VCaP (cell line): ENCODE results near the gene KCNT2.

Experiments used
- H3K27ac ChIP-seq: fragments of 450-650 bp; 2 replicates; pipeline ENCODE4 v1.5.1; 2017
- CTCF ChIP-seq: fragments of 450-650 bp; conservative IDR thresholded peaks from 2 replicates; pipeline ENCODE4 v1.5.1; 2017; ENCODE audit warnings: mild to moderate bottlenecking, moderate library complexity

Gene KCNT2

GRCh38 chr1:196382383-196382782 is 225.9 kb downstream of the KCNT2 start:
- no peak overlapping the region for H3K27ac ChIP-seq
- no peak for TF ChIP-seq CTCF

DNA sequence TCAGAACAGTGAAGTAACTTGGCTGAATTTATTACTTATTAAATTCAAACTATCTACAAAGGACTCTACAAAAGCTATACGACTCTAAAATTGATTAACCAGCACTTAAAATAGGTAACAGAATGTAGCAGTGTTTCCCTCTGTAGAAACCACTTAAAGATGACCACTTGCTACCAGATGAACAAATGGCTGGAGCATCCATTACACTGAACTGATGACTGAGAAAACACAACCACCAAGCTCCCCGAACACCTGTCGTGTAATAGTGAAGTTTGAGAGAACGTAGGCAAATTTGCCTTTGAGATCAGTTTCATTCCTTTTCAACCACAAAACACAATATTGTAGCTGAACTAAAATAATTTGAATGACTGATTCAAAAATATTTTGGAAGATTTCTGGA is 226.7 kb downstream of the KCNT2 start:
- no peak overlapping the region for H3K27ac ChIP-seq
- no peak for TF ChIP-seq CTCF

GRCh38 chr1:196380316-196380715 is 227.9 kb downstream of the KCNT2 start:
- TF ChIP-seq CTCF = no peak
- H3K27ac ChIP-seq = no peak overlapping the region

GRCh38 chr1:196377811-196378210 is 230.4 kb downstream of the KCNT2 start:
- no peak overlapping the region for H3K27ac ChIP-seq
- no peak for TF ChIP-seq CTCF

DNA sequence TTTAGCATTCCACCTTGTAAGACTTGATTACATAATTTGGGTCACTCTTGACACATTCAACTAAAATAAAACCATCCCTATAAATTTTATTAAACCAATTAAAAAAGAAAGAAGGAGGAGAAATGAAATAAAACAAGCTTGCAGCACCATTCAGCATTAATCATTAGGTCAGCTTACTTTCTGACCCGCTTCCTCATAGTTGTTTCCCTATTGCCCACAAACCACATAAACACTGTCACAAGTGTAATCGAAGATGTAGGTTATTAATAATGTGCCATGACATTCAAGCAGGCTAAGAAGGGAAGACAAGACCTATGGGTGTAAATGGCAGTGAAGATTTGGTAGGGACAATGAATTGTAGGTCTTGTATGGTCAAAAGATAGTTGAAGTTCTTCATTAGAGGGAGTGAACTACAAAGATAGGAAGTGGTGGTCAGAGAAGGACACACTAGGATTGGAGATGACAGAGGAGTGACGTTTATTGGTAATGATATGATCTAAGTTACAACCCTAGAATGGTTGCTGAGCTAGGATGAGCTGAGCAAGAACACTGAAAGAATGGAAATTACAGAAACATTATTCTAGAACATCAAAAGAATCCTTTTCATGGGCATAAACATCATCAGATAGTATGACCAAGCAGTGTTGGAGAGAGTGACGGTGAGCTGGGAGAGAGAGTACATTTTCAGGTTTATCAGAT is 231.5 kb downstream of the KCNT2 start:
- H3K27ac ChIP-seq = no peak overlapping the region
- TF ChIP-seq CTCF = no peak

DNA sequence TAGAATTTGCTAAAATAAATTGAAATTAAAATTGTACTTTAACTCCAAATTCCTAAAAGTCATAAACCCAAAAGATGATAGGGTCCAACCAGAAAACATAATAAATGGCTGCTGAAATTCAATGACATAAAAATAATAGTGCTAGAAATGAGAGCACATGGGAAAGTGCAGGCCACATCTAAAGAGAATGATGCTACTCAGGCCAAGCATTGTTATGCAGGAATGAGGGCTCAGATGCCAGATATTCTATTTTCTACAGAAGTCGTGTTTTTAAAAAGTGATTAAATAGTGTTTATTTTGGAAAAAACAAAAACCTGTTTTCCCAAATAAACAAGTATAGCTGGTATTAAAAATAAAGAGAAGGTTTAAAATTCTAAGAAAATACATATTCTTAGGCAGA is 234.4 kb downstream of the KCNT2 start:
- H3K27ac ChIP-seq = no peak overlapping the region
- TF ChIP-seq CTCF = no peak

DNA sequence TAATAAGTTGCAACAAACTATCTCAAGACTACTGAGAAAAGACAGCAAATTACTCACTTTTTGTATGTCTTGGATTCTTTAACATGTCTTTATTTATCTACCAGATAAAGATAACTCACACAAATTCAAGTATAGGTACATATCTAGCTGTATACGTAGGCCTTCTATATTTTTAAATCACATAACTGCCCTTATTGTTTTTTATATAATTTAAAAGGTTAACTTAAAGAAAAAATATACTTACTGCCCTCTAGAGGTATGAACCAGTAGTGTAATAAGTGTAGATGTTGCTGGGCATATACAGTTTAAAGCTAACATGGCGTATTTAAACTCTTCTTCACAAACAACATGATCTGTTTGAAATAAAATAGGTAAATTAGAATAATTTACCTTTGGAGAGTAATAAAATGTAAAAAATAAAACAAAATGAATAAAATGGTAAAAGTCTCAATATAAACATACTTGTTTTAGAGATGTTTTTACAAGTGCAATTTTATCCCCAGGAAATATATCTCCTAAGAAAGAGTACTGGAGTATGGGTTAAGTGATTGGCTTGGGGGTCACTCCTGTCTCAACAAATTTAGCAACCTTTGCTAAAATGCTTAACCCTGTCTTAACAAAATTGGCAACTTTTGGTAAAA is 235.2 kb downstream of the KCNT2 start:
- TF ChIP-seq CTCF = peak; percentile 74
- no peak overlapping the region for H3K27ac ChIP-seq
